AG09319 (cell line): Measurements from ENCODE around the gene PALLD.
"Not testable (repeated sequence)": the region's sequence is repeated elsewhere in the genome, so short reads cannot be mapped to it uniquely, and the experiment has no call there.

Experiments used
- DNase-seq: peaks from one replicate; pipeline ENCODE4 v3.0.0-alpha.2; 2010; ENCODE audit warnings: low read depth; ENCODE audit errors: extremely low read depth
- CTCF ChIP-seq: IDR thresholded peaks from 2 replicates; pipeline ENCODE4 v1.5.1; 2011; ENCODE audit warnings: low read depth, mild to moderate bottlenecking, inconsistent platforms, low read length, moderate library complexity

Gene PALLD

GRCh38 chr4:168496834-168497233 is at the start of gene PALLD:
Gene PALLD, plus strand, starts transcription at chr4:168497052.
- no peak for TF ChIP-seq CTCF
- no peak for DNase-seq

- DNase-seq: not testable (repeated sequence)
These were observed 47.8 kb upstream of the PALLD start for GRCh38 chr4:168449063-168449462.

- TF ChIP-seq CTCF: no peak
- DNase-seq: no peak
These were observed 47.0 kb upstream of the PALLD start for GRCh38 chr4:168449719-168450452.

- DNase-seq: no peak
- no peak for TF ChIP-seq CTCF
These were observed 45.5 kb upstream of the PALLD start for GRCh38 chr4:168451331-168451730.

GRCh38 chr4:168451744-168452390 is 45.0 kb upstream of the PALLD start:
- no peak for TF ChIP-seq CTCF
- no peak for DNase-seq

- DNase-seq: no peak
- no peak for TF ChIP-seq CTCF
These were observed 43.7 kb upstream of the PALLD start for GRCh38 chr4:168453146-168453545.

- DNase-seq: not testable (repeated sequence)
These were observed 38.6 kb upstream of the PALLD start for GRCh38 chr4:168458256-168458655.

DNA sequence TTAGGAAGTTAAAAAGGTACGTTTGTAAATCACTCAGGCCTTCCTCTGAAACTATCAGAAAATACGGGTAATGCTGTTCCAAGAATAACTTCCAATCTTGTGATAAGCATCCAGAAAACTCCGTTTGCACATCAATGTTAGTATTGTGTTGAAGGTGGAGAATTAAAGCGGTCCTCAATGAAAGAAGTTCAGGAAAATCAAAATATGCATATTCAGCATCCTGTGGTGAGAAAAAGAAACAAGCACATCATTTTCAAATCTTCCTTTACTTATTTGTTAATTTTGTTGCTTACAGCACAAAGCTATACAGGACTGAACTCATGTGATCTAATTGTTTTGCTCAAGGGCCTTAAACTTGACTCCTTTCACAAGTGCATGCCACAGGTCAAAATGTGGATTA is 35.0 kb upstream of the PALLD start:
- TF ChIP-seq CTCF: no peak
- DNase-seq: no peak
